A549 treated with ZK216348 at 1 μM for 4 hours (cell line): ENCODE results near the gene BIRC6. TPM values are rescaled to one million over a fixed set of nuclear protein-coding genes. Genes with fewer than 3 reads are reported as not detected.

Experiments
- total RNA-seq: library from RNA; stranded (reverse); fragments of 200-300 nt; extraction: Qiagen RNA extraction; gene quantifications from 5 replicates; pipeline ENCODE4 v1.2.3, GENCODE V29; 2022; ENCODE audit warnings: low read depth

The BIRC6 gene, protein sequence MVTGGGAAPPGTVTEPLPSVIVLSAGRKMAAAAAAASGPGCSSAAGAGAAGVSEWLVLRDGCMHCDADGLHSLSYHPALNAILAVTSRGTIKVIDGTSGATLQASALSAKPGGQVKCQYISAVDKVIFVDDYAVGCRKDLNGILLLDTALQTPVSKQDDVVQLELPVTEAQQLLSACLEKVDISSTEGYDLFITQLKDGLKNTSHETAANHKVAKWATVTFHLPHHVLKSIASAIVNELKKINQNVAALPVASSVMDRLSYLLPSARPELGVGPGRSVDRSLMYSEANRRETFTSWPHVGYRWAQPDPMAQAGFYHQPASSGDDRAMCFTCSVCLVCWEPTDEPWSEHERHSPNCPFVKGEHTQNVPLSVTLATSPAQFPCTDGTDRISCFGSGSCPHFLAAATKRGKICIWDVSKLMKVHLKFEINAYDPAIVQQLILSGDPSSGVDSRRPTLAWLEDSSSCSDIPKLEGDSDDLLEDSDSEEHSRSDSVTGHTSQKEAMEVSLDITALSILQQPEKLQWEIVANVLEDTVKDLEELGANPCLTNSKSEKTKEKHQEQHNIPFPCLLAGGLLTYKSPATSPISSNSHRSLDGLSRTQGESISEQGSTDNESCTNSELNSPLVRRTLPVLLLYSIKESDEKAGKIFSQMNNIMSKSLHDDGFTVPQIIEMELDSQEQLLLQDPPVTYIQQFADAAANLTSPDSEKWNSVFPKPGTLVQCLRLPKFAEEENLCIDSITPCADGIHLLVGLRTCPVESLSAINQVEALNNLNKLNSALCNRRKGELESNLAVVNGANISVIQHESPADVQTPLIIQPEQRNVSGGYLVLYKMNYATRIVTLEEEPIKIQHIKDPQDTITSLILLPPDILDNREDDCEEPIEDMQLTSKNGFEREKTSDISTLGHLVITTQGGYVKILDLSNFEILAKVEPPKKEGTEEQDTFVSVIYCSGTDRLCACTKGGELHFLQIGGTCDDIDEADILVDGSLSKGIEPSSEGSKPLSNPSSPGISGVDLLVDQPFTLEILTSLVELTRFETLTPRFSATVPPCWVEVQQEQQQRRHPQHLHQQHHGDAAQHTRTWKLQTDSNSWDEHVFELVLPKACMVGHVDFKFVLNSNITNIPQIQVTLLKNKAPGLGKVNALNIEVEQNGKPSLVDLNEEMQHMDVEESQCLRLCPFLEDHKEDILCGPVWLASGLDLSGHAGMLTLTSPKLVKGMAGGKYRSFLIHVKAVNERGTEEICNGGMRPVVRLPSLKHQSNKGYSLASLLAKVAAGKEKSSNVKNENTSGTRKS (N-terminal part only)
- 29.0 to 36.8 TPM (median 29.4 TPM) in 5 replicates for total RNA-seq

DNA sequence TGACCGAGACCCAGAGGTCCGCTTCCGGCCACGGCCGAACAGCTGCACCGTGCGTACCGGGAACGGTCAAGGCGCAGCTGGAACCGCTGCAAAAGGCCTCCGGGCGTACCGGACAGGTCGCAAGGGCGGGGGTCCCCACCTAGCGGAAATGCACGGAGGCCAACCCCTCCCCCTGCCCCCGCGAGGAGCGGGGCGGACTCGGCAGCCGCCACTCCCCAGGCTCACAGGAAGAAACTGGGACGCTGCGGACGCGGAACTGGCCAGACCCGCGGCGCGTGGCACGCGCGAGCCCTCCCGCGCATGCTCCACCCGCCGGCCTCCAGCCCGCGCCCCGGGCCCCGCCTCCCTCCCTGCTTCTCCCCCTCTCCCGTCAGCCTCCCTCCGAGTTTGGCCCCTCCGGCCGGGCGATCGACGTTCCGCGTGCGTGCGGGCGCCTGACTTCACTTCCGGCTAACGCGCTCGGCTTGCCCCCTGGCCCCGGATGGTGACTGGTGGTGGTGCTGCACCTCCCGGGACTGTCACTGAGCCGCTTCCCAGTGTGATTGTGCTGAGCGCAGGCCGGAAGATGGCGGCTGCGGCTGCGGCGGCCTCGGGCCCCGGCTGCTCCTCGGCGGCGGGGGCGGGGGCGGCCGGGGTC, at the start of gene BIRC6:
Gene BIRC6 (plus strand): TSS at position 343 of the 637 bp plus-strand sequence. CDS start 139 bp downstream, at position 482.

GRCh38 chr2:32627814-32628579, 271.2 kb downstream of the BIRC6 start, which contains the start of gene TTC27:
Gene TTC27 (plus strand): TSS chr2:32628050. CDS start chr2:32628293, 243 bp downstream.

Other genes with a start within 250 kb of the BIRC6 start
- 10.5 to 18.8 TPM (median 16.0 TPM) in 5 replicates for gene SLC30A6, start 191.2 kb upstream of the BIRC6 start, total RNA-seq
- gene NLRC4, start 92.1 kb upstream of the BIRC6 start, total RNA-seq: 0.05 TPM in 1 of 5 replicates, not detected in the others
- gene YIPF4, start 79.1 kb upstream of the BIRC6 start, total RNA-seq: 38.1 to 59.6 TPM (median 52.0 TPM) in 5 replicates